Duodenal mucosa (tissue), 2 donors: Measurements from ENCODE around the gene DAPK2.

ENCODE experiments used
- H3K27ac ChIP-seq: one replicate; pipeline ENCODE4 v1.7.0; 2013; ENCODE audit warnings: low read depth, low read length
- H3K27me3 ChIP-seq, 2 donors: one replicate each; pipeline ENCODE4 v1.7.0; 2013; ENCODE audit warnings: low read length in 2 of 2, control low read depth in 1 of 2; ENCODE audit not compliant: insufficient read depth in 2 of 2, control insufficient read depth in 1 of 2
- H3K36me3 ChIP-seq, 2 donors: one replicate each; pipeline ENCODE4 v1.7.0; 2013; ENCODE audit warnings: low read length in 2 of 2, control low read depth in 1 of 2; ENCODE audit not compliant: insufficient read depth in 2 of 2, control insufficient read depth in 1 of 2
- H3K4me1 ChIP-seq, 2 donors: one replicate each; pipeline ENCODE4 v1.7.0; 2013; ENCODE audit warnings: low read length in 2 of 2, control low read depth in 1 of 2; ENCODE audit not compliant: insufficient read depth in 2 of 2, control insufficient read depth in 1 of 2
- H3K4me3 ChIP-seq, 2 donors: one replicate each; pipeline ENCODE4 v1.7.0; 2013; ENCODE audit warnings: low read length in 2 of 2, low read depth in 1 of 2
- H3K9ac ChIP-seq, 2 donors: one replicate each; pipeline ENCODE4 v1.7.0; 2013; ENCODE audit warnings: low read length in 2 of 2, low read depth in 1 of 2
- H3K9me3 ChIP-seq, 2 donors: one replicate each; pipeline ENCODE4 v1.7.0; 2013; ENCODE audit warnings: low read length in 2 of 2, control low read depth in 1 of 2; ENCODE audit not compliant: control insufficient read depth in 1 of 2

The DAPK2 gene

GRCh38 chr15:64000183-64000951 lies 45.9 kb downstream of the DAPK2 start:
- H3K4me1 ChIP-seq: peaks cover 38 to 62% of the 10 kb centered on the region in 2 donors
- H3K27ac ChIP-seq: no peak overlapping the region
- no peaks in the 10 kb centered on the region for H3K36me3 ChIP-seq
- H3K4me3 ChIP-seq: no peak overlapping the region
- H3K9me3 ChIP-seq: no peaks in the 10 kb centered on the region
- no peak overlapping the region for H3K9ac ChIP-seq
- no peaks in the 10 kb centered on the region for H3K27me3 ChIP-seq

DNA sequence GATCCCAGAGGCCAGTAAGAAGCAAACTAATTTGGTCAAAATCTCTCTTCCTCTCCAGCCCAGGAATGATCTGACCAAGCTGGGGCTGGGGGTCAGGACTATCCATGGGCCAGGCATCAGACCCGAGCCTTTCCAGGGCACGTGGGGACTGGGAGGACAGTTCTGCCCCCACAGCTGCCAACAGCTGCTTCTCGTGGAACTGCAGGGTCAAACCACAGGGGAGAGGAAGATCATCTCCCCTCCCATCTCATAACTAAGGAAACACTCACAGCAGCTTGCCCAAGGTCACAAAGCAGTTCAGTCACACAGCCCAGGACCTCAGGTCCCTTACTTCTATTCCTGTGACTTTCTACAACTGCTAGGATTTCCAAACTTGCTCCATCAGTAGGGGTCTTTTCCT lies 47.1 kb downstream of the DAPK2 start:
- no peaks in the 10 kb centered on the region for H3K27me3 ChIP-seq
- no peaks in the 10 kb centered on the region for H3K9me3 ChIP-seq
- H3K4me1 ChIP-seq: peaks cover 27 to 51% of the 10 kb centered on the region in 2 donors
- H3K36me3 ChIP-seq: no peaks in the 10 kb centered on the region
- H3K4me3 ChIP-seq: no peak overlapping the region
- H3K27ac ChIP-seq: no peak overlapping the region
- no peak overlapping the region for H3K9ac ChIP-seq

- H3K36me3 ChIP-seq: no peaks in the 10 kb centered on the region
Measured at GRCh38 chr15:63998489-63998888, 47.8 kb downstream of the DAPK2 start.

DNA sequence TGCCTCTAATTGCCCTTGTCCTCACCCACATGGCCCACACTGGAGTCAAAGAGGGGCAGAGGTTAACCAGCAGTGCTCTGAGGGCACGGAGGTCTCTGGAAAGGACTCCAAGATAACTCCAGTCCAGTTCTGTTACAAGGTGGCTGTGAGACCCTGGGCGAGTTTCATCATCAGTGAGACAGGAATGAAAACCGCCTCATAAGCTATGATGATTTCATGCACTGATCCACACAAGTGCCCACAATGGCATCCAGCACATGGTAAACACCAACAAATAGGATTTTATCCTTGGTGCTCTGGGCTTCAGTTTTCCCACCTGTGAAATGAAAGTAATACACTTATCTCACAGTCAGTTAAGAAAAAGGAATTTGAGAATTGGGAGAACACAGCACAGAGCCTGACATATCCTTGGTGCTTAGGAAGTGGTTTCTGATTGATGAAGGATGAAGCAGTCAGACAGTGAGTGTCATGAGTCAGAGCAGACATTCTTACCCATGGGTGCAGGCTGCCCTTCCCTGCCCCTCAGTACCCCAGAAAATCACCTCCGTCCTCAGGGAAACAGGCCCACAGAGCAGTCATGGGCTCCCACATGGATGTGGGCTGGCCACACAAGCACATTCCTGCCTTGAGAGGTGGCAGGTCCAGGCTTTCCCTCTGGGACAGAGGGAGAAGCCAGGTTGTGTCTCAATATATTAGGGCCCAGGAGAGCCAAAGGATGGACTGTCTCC lies 48.4 kb downstream of the DAPK2 start:
- Histone ChIP-seq H3K4me3 (no peak overlapping the region), H3K27me3 (no peaks in the 10 kb centered on the region), H3K4me1 (peaks cover 33 to 53% of the 10 kb centered on the region in 2 donors), H3K9ac (no peak overlapping the region), H3K36me3 (no peaks in the 10 kb centered on the region), H3K9me3 (no peaks in the 10 kb centered on the region), H3K27ac (no peak overlapping the region)

More at GRCh38 chr15:63998489-63998888, 47.8 kb downstream of the DAPK2 start:
- Histone ChIP-seq H3K27ac (no peak overlapping the region), H3K27me3 (no peaks in the 10 kb centered on the region), H3K4me3 (no peak overlapping the region), H3K9me3 (no peaks in the 10 kb centered on the region), H3K4me1 (peaks cover 27 to 52% of the 10 kb centered on the region in 2 donors), H3K9ac (no peak overlapping the region)

DNA sequence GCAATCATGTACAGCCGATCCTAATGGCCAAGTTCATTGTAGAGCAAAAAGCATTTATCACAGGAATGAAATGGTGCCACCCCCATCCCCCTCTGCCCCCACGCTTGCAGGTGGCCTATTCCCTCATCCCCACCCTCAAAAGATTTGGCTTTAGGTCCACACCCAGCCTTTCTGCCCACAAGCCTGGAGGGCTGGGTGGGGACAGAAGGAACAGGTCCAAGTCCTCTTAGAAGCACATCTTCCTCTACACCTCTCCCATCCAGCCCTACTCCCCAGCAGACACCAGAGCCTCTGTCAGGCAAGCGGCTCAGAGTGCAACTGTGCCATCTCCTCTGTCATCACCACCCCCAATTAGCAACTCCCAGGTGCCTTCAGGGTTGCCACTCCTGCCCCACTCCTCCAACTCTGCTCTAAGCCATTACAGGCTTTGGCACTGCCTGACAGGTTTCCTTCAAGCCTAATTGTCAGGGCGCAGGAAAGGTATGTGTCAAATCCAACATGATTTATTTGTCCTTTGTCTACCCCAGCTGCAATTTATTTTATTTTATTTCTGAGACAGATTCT lies 49.4 kb downstream of the DAPK2 start:
- Histone ChIP-seq H3K27ac (no peak overlapping the region), H3K9ac (no peak overlapping the region), H3K36me3 (no peaks in the 10 kb centered on the region), H3K27me3 (no peaks in the 10 kb centered on the region), H3K4me3 (no peak overlapping the region), H3K4me1 (peaks cover 43 to 62% of the 10 kb centered on the region in 2 donors), H3K9me3 (no peaks in the 10 kb centered on the region)

DNA sequence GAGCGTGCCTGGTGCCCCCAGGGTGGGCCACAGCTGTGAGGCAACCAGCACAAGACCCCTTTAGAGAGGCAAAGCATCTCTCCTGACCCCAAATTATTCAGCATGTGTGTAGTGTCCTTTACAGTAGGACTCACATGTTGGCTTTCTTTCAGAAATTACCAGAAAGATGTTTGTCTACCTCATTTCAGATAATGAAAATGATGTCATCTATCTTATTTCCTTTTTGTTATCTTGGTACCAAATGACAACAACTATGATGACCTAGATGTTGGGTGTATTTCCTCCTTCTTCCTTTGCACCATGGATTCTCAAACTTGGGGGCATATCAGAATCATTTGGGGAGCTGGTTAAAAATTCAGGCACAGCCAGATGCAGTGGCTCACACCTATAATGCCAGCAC lies 50.5 kb downstream of the DAPK2 start:
- Histone ChIP-seq H3K4me1 (peaks cover 52 to 73% of the 10 kb centered on the region in 2 donors), H3K9me3 (no peaks in the 10 kb centered on the region), H3K4me3 (no peak overlapping the region), H3K36me3 (no peaks in the 10 kb centered on the region), H3K27me3 (no peaks in the 10 kb centered on the region), H3K27ac (no peak overlapping the region), H3K9ac (no peak overlapping the region)

DNA sequence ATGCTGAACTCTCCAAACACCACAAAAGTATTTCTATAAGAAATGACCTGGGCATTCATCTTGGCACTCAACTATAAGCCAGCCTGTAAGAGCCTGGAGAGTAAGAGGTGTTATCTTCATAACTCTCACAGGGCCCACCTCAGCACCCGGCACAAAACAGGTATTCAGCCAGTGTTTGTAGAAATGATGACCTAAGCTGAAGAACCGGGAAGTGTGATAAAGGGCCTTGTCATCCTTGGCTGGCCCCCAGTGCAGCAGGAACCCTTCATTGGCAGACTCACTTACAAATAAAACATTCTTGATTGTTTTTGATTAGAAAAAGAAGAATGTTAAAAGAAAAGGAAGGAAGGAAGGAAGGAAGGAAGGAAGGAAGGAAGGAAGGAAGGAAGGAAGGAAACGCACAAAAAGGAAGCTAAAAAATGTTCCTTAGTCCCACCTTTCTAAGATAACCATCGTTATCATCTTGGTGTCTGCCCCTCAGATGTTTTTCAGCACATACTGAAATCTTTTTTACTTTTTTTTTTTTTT lies 52.1 kb downstream of the DAPK2 start:
- Histone ChIP-seq H3K27ac (no peak overlapping the region), H3K9me3 (no peaks in the 10 kb centered on the region), H3K4me1 (peaks cover 41 to 59% of the 10 kb centered on the region in 2 donors), H3K27me3 (no peaks in the 10 kb centered on the region), H3K4me3 (no peak overlapping the region), H3K36me3 (no peaks in the 10 kb centered on the region), H3K9ac (no peak overlapping the region)

DNA sequence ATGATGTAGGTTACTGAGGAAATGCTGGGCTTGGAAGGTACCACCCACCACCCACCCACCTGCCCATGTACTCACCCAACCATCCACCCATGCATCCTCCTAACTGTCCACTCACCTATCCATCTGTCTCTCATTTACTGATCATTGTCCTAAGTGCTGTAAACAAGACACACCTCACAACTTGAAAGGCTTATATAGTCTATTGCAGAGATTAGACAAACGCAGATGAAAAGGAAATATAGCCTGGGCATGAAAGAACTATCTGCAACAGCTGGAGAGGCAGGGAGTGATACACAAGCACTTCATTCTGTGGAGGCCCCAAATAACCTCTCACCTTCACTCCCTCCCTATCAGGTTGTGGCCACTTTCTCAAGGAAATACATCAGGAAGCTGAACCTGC lies 54.0 kb downstream of the DAPK2 start:
- Histone ChIP-seq H3K9me3 (no peaks in the 10 kb centered on the region), H3K4me1 (peaks cover 37 to 49% of the 10 kb centered on the region in 2 donors), H3K27ac (no peak overlapping the region), H3K27me3 (no peaks in the 10 kb centered on the region), H3K4me3 (no peak overlapping the region), H3K9ac (no peak overlapping the region), H3K36me3 (no peaks in the 10 kb centered on the region)

GRCh38 chr15:63991706-63992105 lies 54.6 kb downstream of the DAPK2 start:
- no peak overlapping the region for H3K27ac ChIP-seq
- no peaks in the 10 kb centered on the region for H3K9me3 ChIP-seq
- H3K9ac ChIP-seq: no peak overlapping the region
- H3K36me3 ChIP-seq: no peaks in the 10 kb centered on the region
- H3K4me3 ChIP-seq: no peak overlapping the region
- peaks cover 43 to 50% of the 10 kb centered on the region in 2 donors for H3K4me1 ChIP-seq
- no peaks in the 10 kb centered on the region for H3K27me3 ChIP-seq

DNA sequence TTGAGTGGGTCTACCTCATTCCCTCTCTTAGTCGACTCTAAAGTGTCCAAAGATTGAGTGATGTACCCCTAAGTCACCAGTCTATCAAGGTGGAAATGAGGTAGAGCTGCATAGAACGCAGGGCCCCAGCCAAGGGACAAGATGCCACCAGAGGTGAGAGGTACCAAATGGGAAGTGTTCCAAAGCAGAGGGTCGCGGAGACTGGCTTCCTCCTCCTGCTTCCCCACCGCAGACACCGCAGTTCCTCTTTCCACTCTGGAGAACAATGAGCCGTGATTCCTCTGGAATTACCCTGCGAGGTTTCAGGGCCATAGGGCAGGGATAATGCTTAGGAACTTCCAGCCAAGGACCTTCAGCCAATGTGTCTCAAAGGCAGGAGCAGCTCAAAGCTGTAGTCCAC lies 55.8 kb downstream of the DAPK2 start:
- Histone ChIP-seq H3K9me3 (no peaks in the 10 kb centered on the region), H3K4me1 (peaks cover 47 to 53% of the 10 kb centered on the region in 2 donors), H3K9ac (no peak overlapping the region), H3K27me3 (no peaks in the 10 kb centered on the region), H3K36me3 (no peaks in the 10 kb centered on the region), H3K27ac (no peak overlapping the region), H3K4me3 (no peak overlapping the region)
